HFF-Myc (cell line): ENCODE data around the gene TMEM167B.

ENCODE experiments used
- DNase-seq: peaks from one replicate; pipeline ENCODE4 v3.0.0-alpha.2; 2011; ENCODE audit warnings: low read depth; ENCODE audit errors: extremely low read depth
- H3K4me3 ChIP-seq: replicated peaks from 2 replicates; pipeline ENCODE4 v1.5.1; 2011; ENCODE audit warnings: low read depth, mild to moderate bottlenecking, control low read depth, low read length
- TF ChIP-seq, protein P1 (sequence below): IDR thresholded peaks from 2 replicates; pipeline ENCODE4 v1.5.1; 2012; ENCODE audit warnings: mild to moderate bottlenecking, low read depth, low read length, control low read depth; ENCODE audit errors: missing control alignments

The TMEM167B gene

DNA sequence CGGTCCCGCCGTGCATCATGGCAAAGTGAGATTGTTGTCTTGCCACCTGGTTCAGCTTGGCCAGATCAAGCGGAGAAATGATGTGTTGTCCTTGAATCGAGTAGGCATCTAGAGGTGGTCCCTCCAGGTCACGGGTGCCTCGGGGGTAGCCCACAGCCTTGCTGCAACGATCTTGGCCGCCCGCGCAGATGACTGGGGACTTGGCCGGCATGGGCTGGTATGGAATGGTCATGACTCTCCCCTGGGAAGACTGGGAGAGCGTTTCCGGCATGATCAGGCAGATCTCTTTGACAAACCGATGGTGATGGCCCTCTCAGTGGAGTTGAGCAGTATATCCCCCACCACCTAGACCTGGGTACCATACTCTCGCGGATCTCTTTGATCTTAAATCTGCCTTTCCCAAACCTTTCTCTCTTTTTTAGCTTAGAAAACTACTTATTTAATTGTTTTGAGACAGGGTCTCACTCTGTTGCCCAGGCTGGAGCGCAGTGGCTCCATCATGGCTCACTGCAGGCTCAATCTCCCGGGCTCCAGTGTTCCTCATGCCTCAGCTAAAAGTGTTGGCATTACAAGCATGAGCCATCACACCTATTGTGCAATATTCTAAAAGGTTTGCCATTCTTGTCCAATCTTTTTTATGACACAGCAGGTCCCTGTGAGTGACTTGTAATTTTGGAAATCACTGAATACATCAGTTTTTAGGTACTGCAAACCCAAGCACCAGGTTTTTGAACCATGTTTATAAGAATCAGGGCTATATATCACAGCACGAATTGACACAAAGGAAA, 14.0 kb downstream of the TMEM167B start:
- no peak for DNase-seq
- TF ChIP-seq, protein P1, sequence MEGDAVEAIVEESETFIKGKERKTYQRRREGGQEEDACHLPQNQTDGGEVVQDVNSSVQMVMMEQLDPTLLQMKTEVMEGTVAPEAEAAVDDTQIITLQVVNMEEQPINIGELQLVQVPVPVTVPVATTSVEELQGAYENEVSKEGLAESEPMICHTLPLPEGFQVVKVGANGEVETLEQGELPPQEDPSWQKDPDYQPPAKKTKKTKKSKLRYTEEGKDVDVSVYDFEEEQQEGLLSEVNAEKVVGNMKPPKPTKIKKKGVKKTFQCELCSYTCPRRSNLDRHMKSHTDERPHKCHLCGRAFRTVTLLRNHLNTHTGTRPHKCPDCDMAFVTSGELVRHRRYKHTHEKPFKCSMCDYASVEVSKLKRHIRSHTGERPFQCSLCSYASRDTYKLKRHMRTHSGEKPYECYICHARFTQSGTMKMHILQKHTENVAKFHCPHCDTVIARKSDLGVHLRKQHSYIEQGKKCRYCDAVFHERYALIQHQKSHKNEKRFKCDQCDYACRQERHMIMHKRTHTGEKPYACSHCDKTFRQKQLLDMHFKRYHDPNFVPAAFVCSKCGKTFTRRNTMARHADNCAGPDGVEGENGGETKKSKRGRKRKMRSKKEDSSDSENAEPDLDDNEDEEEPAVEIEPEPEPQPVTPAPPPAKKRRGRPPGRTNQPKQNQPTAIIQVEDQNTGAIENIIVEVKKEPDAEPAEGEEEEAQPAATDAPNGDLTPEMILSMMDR, result no peak

DNA sequence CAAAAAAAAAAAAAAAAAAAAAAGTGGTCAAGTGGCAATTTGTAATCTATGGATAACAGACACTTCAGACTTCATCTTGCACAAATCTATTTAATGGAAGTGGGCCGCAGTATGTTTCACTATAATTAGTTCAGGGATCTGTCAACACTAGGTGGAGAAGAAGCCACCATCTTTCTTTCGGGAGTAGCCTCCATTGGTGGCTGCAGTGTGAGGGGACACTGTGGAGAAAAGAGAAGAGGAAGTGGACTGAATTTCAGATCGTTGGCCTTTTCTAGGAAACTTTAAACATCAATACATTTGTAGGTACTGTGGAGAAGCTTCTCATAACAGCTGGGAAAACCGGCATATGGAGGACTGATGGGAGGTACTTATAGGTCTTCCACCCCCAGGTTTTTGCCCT, 15.3 kb downstream of the TMEM167B start:
- no peak for DNase-seq
- no peak overlapping the region for H3K4me3 ChIP-seq
- TF ChIP-seq, protein P1, result no peak

More for the DNA sequence above, 14.0 kb downstream of the TMEM167B start:
- H3K4me3 ChIP-seq, result no peak overlapping the region

DNA sequence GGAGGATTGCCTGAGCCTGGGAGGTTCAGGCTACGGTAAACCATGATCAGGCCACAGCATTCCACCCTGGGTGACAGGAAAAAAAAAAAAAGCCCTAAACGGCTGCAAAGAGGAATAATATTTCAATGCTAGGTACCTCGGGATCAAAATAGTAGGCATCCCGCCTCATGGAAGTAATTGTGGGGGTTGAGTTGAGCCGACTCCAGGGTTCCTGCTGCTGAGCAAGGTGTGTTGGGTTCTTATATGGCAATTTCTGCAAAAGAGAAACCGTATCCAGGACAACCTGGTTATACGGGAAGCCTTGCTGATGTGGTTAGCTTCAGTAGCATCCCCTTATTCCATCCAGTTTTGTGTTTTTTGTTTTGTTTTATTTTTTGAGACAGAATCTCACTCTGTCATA, 17.2 kb downstream of the TMEM167B start:
- no peak overlapping the region for H3K4me3 ChIP-seq
- no peak for DNase-seq
- TF ChIP-seq, protein P1, result no peak

DNA sequence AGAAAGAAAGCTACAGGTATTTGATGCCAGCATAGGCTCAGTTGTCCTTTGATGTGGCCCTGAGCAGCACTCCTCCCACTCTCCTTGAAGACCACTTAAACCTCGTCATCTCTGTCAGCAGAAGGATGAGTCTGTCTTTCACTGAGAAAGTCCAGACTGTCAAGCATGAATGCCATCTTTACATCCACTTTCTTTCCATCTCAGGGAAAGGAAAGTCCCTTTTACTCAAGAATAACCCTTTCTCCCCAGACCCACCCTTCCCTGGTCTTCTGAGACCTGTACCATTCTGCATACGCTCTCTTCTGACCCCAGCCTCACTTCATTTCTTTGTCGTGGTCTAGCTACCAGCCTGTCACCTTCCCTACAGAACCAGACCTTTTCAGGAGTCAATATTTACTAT, 19.3 kb downstream of the TMEM167B start:
- DNase-seq, result no peak
- H3K4me3 ChIP-seq, result no peak overlapping the region
- TF ChIP-seq, protein P1, result no peak

DNA sequence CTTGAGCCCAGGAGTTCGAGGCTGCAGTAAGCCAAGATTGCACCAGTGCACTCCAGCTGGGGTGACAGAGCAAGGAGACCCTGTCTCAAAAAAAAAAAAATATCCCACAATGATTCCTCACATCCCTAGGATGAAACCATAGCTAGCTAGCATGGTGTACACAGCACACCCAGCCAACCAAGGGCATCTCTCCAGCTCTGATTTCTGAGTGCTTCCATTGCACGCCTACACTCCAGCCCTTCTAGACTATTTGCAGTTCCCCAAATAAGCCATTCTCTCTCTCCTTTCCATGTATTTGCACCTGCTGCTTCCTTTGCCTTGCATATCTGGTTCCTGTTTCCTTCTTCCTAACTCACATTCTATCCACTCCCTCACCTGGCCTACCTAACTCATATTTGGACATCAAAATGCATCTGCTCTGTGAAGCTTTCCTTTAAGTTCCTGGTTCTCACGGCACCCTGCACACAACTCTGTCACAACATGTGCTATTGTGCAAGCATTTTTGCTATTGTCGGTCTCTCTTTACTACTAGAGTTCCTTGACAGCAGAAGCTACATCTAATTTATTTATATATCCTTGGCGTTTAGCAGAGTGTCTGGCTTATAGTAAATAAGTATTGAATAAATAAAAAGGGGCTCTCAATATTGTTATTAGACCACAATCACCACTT, 21.0 kb downstream of the TMEM167B start:
- H3K4me3 ChIP-seq, result no peak overlapping the region
- no peak for DNase-seq
- TF ChIP-seq, protein P1, result no peak

DNA sequence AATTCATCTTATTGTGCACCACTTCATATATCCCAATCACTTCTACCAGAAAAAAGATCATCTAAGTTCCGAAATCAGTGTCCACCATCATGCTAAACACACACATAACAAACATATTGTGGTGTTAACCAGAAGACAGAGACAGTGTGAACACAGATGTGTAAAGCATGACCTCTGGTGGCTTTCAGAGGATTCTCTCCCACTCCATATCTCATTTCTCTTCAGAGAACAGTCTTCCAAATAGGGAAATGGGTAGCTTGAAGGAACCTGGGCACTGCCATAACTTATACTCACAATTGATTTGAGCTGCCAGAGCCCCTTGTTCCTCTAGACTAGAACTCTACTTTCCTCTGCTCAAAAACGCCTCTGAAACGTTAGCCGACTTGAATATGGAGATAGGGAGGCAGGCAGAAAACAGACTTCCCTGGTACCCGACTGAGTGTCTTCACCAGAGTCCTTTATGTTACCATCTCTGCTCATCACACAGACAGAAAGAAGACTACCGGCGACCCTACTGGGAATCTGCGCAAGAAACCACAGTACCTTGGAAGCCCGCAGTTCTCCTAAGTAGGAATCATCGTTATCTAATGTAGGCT, 21.6 kb downstream of the TMEM167B start:
- TF ChIP-seq, protein P1, result no peak
- no peak for DNase-seq
- H3K4me3 ChIP-seq, result no peak overlapping the region
